ENCODE data around the gene TPGS1.
"Not testable (repeated sequence)": the region's sequence is repeated elsewhere in the genome, so short reads cannot be mapped to it uniquely, and the experiment has no call there.

The TPGS1 gene

GRCh38 chr19:478236-478903 lies 28.9 kb upstream of the TPGS1 start:
- no peak for FAIRE-seq

- FAIRE-seq = no peak
These were observed 28.3 kb upstream of the TPGS1 start for GRCh38 chr19:478976-479375.

GRCh38 chr19:480016-480855 lies 27.1 kb upstream of the TPGS1 start:
- FAIRE-seq = no peak

DNA sequence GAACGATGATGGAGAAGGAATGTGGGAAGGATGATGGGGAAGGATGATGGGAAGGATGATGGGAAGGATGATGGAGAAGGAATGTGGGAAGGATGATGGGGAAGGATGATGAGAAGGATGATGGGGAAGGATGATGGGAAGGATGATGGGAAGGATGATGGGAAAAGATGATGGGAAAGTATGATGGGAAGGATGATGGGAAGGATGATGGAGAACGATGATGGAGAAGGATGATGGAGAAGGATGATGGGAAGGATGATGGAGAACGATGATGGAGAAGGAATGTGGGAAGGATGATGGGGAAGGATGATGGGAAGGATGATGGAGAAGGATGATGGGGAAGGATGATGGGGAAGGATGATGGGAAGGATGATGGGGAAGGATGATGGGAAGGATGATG lies 26.2 kb upstream of the TPGS1 start:
- not testable (repeated sequence) for FAIRE-seq

GRCh38 chr19:482186-483041 lies 24.9 kb upstream of the TPGS1 start:
- no peak for FAIRE-seq

GRCh38 chr19:483332-484072 lies 23.8 kb upstream of the TPGS1 start:
- FAIRE-seq = no peak

DNA sequence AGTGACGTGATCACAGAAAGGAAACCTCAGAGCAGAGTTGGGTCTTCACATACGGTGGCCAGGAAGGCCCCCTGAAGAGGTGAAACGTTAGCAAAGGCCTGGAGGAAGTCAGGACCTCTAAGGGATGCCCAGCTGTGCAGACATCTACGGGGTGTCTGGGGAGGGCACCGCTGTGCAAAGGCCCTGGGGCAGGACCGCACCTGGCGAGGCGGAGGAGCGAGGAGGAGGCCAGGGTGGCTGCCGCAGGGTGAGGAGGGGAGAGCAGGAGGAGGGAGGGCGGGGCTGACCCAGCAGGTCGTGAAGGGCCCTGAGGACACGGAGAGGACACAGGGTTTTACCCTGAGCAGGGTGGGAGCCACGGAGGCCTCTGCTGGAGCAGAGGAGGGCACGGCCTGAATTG lies 22.8 kb upstream of the TPGS1 start:
- FAIRE-seq = no peak

GRCh38 chr19:485077-485476 lies 22.2 kb upstream of the TPGS1 start:
- no peak for FAIRE-seq

DNA sequence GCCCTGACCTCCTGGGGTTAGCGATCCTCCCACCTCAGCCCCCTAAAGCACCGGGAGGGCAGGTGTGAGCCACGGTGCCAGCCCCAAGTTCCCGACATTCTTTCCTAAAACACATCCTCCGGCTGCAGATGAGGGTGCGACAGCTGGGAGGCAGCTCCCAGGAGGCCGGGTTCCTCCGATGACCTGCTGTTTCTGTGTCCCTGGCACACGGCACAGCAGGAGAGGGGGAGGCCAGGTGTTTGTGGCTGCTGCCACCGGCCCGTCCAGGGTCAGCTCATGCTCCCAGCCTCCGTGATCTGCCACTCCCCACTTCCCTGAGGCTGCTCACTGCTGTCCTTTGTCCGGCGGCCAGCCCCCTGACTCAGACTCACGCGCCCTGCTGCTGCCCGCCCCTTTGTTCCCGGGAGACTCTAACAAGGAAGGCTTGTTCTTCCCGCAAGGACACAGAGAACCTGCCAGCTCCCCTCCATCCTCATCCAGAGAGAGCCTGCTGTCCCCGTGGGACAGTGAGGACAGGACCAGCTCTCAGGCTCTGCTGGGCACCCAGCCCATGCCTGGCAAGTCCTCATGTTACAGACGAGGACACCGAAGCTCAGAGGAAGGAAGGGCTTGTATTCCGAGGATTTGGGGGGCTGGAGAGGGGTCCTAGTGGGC lies 21.6 kb upstream of the TPGS1 start:
- no peak for FAIRE-seq

GRCh38 chr19:488505-489417 lies 18.5 kb upstream of the TPGS1 start:
- no peak for FAIRE-seq

- FAIRE-seq = no peak
These were observed 17.7 kb upstream of the TPGS1 start for GRCh38 chr19:489418-490196.

DNA sequence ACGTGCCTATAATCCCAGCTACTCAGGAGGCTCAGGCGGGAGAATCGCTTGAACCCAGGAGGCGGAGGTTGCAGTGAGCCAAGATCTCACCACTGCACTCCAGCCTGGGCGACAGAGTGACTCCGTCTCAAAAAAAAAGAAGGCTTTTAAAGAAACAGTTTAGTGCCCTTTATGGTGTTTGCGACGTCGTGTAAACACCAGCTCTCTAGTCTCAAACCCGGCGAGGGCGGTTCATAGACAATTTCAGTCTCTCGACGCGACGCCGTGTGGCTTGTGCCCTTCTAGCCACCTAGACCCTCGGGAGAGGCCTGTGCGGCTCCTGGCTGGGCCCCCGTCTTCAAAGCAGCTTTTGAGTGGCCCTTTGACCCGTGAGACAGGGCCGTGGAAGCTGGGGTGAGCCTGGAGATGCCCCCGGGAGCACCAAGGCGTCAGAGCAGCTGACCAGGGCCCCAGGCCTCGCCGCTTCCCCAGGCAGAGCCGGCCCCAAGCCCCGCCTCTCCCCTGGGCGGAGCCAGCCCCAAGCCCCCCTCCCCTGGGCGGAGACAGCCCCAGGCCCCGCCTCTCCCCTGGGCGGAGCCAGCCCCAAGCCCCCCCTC lies 16.1 kb upstream of the TPGS1 start:
- no peak for FAIRE-seq

GRCh38 chr19:492091-492531 lies 15.2 kb upstream of the TPGS1 start:
- FAIRE-seq = no peak

DNA sequence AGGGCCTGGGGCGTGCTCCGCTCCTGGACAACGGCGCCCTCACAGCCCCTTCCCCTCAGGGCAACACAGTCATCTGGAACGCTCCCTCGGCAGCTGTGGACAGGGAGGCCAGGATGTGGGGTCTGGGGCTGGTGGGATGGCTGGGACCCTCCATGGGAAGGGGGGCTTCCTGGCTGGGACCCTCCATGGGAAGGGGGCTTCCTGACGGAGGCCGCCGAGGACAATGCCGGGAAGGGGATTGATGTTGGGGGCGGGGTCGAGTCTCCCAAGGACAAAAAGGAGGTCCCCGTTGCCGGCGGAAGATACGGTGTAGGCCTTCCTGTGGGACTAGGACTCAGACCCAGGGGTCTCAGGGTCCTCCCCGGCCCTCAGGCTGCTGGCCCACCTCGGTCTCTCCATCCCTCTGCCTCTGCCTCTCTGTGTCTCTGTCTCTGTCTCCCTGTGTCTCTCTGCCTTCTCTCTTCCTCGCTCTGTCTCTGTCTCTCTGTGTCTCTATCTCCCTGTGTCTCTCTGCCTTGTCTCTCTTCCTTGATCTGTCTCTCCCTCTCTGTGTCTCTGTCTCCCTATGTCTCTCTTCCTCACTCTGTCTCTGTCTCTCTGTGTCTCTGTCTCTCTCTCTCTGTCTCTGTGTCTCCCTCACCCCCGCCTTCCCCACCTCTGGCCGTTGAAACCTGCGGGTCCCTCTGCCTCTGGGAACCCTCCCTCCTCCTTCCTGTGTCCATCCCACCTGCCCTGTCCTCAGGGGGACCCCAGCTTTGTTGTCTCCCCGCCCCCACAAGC lies 13.7 kb upstream of the TPGS1 start:
- FAIRE-seq = no peak

- no peak for FAIRE-seq
These were observed 12.9 kb upstream of the TPGS1 start for GRCh38 chr19:494171-495080.

DNA sequence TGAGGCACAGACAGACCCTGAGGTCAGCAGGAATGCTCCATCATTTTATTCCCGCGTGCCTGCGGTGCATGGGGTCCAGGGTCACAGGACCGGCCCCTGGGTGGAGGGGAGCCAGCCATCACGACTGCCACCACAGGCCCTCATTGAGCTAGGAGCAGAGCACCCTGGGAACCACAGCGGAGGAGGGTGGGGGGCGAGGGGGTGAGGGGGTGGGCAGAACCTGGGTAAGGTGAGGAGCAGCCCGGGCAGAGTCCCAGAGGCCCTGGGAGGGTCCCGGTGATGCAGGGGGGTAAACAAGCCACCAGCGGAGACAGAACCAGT lies 12.3 kb upstream of the TPGS1 start:
- no peak for FAIRE-seq

DNA sequence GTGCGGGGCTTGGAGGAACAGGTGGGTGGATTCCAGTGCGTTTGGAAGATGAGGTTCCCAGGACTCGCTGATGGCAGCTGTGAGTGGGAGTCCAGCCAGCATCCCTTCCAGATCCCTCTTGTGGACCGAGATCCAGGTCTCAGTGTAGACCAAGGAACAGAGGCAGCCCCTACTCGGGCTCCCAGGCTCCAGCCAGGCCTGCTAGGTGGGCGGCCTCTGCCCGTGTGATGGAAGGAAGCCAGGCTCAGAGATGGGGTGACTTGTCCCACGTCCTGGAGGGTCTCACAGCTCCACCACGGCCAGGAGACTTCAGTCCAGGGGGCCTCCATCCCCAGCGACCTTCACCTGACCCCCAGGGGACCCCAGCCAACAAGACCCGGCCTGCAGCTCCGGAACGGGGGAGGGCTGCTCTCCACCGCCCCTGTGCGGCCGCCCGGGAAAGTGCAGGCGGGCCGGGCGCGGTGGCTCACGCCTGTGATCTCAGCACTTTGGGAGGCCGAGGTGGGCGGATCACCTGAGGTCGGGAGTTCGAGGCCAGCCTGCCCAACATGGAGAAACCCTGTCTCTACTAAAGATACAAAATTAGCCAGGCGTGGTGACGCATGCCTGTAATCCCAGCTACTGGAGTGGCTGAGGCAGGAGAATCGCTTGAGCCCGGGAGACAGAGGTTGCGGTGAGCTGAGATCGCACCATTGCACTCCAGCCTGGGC lies 11.7 kb upstream of the TPGS1 start:
- FAIRE-seq = no peak
